WTC11 (cell line): ENCODE results near the gene FRMD4A. TPM values are rescaled to one million over a fixed set of nuclear protein-coding genes. Genes with fewer than 3 reads are reported as not detected.

Source experiments
- ATAC-seq: fragments of 200-7000 bp; cut with Tn5 transposase; 2 replicates; pipeline ENCODE4 v1.10.0; 2021; ENCODE audit warnings: mild to moderate bottlenecking, moderate library complexity
- CTCF ChIA-PET: fragments of 300-600 bp; sonication (Branson Sonifier 250); formaldehyde crosslinking; loops from one replicate; lab custom pipeline; 2021; ENCODE audit warnings: antibody characterized with exemption; lab: Charles Lee
- POLR2A ChIA-PET: fragments of 350-600 bp; sonication (Branson Sonifier 250); formaldehyde crosslinking; loops from one replicate; lab custom pipeline; 2021; ENCODE audit warnings: antibody characterized with exemption; lab: Charles Lee
- DNase-seq: peaks from one replicate; pipeline ENCODE4 v3.0.0; 2021; ENCODE audit warnings: low spot score
- H3K27ac Mint-ChIP-seq: 2 replicates; pipeline ENCODE4 v1.8.0; 2021; ENCODE audit warnings: mixed read lengths
- H3K27me3 Mint-ChIP-seq: 2 replicates; pipeline ENCODE4 v1.8.0; 2021; ENCODE audit warnings: low read depth, mild to moderate bottlenecking, moderate library complexity, mixed read lengths
- H3K36me3 Mint-ChIP-seq: 2 replicates; pipeline ENCODE4 v1.8.0; 2021; ENCODE audit warnings: mixed read lengths
- H3K4me1 Mint-ChIP-seq: 2 replicates; pipeline ENCODE4 v1.8.0; 2022; ENCODE audit warnings: mixed read lengths
- H3K4me3 Mint-ChIP-seq: 2 replicates; pipeline ENCODE4 v1.8.0; 2021; ENCODE audit warnings: mild to moderate bottlenecking, moderate library complexity, mixed read lengths
- H3K9me3 Mint-ChIP-seq: 2 replicates; pipeline ENCODE4 v1.8.0; 2021; ENCODE audit warnings: mixed read lengths
- CBFB ChIP-seq: sonication (generic); formaldehyde crosslinking; IDR thresholded peaks from 2 replicates; pipeline ENCODE4 v1.8.1; 2022; ENCODE audit warnings: mild to moderate bottlenecking, low read depth, missing genetic modification reagents
- EMX1 ChIP-seq: fragments of 250-450 bp; sonication (Bioruptor Pico); IDR thresholded peaks from 2 replicates; pipeline ENCODE4 v1.8.0; 2021; ENCODE audit warnings: mild to moderate bottlenecking
- ETV6 ChIP-seq: sonication (generic); formaldehyde crosslinking; IDR thresholded peaks from 2 replicates; pipeline ENCODE4 v1.8.1; 2022; ENCODE audit warnings: mild to moderate bottlenecking, missing genetic modification reagents
- FOXK1 ChIP-seq: sonication (generic); formaldehyde crosslinking; IDR thresholded peaks from 2 replicates; pipeline ENCODE4 v1.8.0; 2022; ENCODE audit warnings: mild to moderate bottlenecking, moderate library complexity, missing genetic modification reagents
- GRHL2 ChIP-seq: fragments of 250-450 bp; sonication (Bioruptor Pico); IDR thresholded peaks from 2 replicates; pipeline ENCODE4 v1.8.0; 2022; ENCODE audit warnings: mild to moderate bottlenecking, moderate library complexity; ENCODE audit not compliant: insufficient replicate concordance, severe bottlenecking
- GTF2I ChIP-seq: fragments of 250-450 bp; sonication (Bioruptor Pico); conservative IDR thresholded peaks from 2 replicates; pipeline ENCODE4 v1.4.0; 2021; ENCODE audit warnings: mild to moderate bottlenecking
- HMGXB4 ChIP-seq: sonication (generic); formaldehyde crosslinking; IDR thresholded peaks from 2 replicates; pipeline ENCODE4 v1.8.1; 2023; ENCODE audit warnings: mild to moderate bottlenecking, moderate library complexity, missing genetic modification reagents
- MXD4 ChIP-seq: fragments of 250-450 bp; sonication (Bioruptor Pico); IDR thresholded peaks from 2 replicates; pipeline ENCODE4 v1.8.0; 2021; ENCODE audit warnings: mild to moderate bottlenecking, moderate library complexity, borderline replicate concordance
- OVOL2 ChIP-seq: fragments of 250-450 bp; sonication (Bioruptor Pico); IDR thresholded peaks from 2 replicates; pipeline ENCODE4 v1.9.0; 2021; ENCODE audit warnings: mild to moderate bottlenecking, borderline replicate concordance
- PRRX2 ChIP-seq: fragments of 250-450 bp; sonication (Bioruptor Pico); IDR thresholded peaks from 2 replicates; pipeline ENCODE4 v1.8.0; 2021; ENCODE audit warnings: mild to moderate bottlenecking
- USF1 ChIP-seq: sonication (generic); formaldehyde crosslinking; IDR thresholded peaks from 2 replicates; pipeline ENCODE4 v1.8.0; 2022; ENCODE audit warnings: mild to moderate bottlenecking, missing genetic modification reagents
- ZNF219 ChIP-seq: sonication (generic); formaldehyde crosslinking; IDR thresholded peaks from 2 replicates; pipeline ENCODE4 v1.8.0; 2023; ENCODE audit warnings: missing genetic modification reagents, mild to moderate bottlenecking, borderline replicate concordance
- total RNA-seq: library from RNA; stranded (reverse); gene quantifications from 3 replicates; pipeline ENCODE4 v1.2.3, GENCODE V29; 2021
- TF ChIP-seq, protein P1 (sequence below): fragments of 250-450 bp; sonication (Bioruptor Pico); IDR thresholded peaks from 2 replicates; pipeline ENCODE4 v1.8.0; 2021; ENCODE audit warnings: mild to moderate bottlenecking
- TF ChIP-seq, protein P2 (sequence below): fragments of 200-600 bp; IDR thresholded peaks from 2 replicates; pipeline ENCODE4 v1.8.0; 2022; ENCODE audit warnings: antibody characterized with exemption
- TF ChIP-seq, protein P3 (sequence below): fragments of 250-450 bp; sonication (Bioruptor Pico); IDR thresholded peaks from 2 replicates; pipeline ENCODE4 v2.1.2; 2022; ENCODE audit warnings: mild to moderate bottlenecking, moderate library complexity
- TF ChIP-seq, protein P4 (sequence below): sonication (generic); formaldehyde crosslinking; IDR thresholded peaks from 2 replicates; pipeline ENCODE4 v1.8.0; 2023; ENCODE audit warnings: missing genetic modification reagents
- TF ChIP-seq, protein P5 (sequence below): sonication (generic); formaldehyde crosslinking; IDR thresholded peaks from 2 replicates; pipeline ENCODE4 v1.8.0; 2022; ENCODE audit warnings: mild to moderate bottlenecking, missing genetic modification reagents
- TF ChIP-seq, protein P6 (sequence below): sonication (generic); formaldehyde crosslinking; IDR thresholded peaks from 2 replicates; pipeline ENCODE4 v1.8.1; 2023; ENCODE audit warnings: mild to moderate bottlenecking, missing genetic modification reagents

Gene FRMD4A
- total RNA-seq, 1 experiment from 2014 or later, result 35.5 TPM

DNA sequence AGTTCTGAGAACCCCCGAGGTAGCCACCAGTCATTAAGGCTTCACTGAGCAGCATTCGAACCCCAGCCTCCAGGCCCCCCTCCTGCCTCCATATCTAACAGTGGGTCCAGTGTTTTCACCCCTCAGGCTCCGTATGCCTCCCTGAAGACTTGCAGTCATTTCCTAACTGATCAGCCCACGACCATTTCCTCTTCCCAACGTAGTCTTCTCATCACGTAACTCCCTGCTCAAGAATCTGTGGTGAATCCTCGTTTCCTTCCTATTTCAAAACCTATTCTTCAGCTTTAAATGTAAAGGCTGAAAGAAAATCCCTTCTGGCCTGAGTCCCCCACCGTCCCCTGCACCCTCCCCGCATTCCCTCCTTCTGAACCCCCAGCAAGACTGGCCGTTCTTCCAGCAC lies 21.1 kb downstream of the FRMD4A start:
- Mint-ChIP-seq H3K27ac (no peak overlapping the region; the same call in 1 of the 2 replicates), H3K4me1 (peaks cover 22% of the 10 kb centered on the region)

DNA sequence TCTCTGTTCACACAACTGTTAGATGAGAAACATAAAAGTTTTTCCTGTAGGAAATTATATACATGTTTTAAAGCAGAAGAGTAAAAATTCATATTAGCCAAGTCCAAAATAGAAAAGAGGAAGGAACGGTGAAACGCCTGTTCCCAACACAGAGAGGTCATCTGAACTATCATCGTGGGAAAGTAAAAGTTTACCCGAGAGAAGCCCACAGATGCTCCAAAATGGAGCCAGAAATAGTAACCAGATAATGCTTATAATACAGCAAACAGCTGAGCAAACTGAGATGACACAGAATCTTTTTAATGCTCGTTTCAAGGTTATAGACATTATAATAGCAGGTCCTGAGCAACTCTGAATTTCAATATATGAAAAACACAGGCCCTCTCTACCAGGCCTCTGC lies 24.5 kb downstream of the FRMD4A start:
- Mint-ChIP-seq H3K36me3 (no peaks in the 10 kb centered on the region), H3K27me3 (peaks cover 3% of the 10 kb centered on the region), H3K9me3 (peaks cover 6% of the 10 kb centered on the region), H3K4me3 (no peak overlapping the region)
- POLR2A ChIA-PET, result no interaction called here
- ATAC-seq (no peak), DNase-seq (no peak)
- TF ChIP-seq, protein P1, sequence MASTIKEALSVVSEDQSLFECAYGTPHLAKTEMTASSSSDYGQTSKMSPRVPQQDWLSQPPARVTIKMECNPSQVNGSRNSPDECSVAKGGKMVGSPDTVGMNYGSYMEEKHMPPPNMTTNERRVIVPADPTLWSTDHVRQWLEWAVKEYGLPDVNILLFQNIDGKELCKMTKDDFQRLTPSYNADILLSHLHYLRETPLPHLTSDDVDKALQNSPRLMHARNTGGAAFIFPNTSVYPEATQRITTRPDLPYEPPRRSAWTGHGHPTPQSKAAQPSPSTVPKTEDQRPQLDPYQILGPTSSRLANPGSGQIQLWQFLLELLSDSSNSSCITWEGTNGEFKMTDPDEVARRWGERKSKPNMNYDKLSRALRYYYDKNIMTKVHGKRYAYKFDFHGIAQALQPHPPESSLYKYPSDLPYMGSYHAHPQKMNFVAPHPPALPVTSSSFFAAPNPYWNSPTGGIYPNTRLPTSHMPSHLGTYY (CRISPR knock-in tag), result no peak
- TF ChIP-seq USF1 (CRISPR knock-in tag) (no peak), GTF2I (CRISPR knock-in tag) (no peak)
- TF ChIP-seq, protein P2, sequence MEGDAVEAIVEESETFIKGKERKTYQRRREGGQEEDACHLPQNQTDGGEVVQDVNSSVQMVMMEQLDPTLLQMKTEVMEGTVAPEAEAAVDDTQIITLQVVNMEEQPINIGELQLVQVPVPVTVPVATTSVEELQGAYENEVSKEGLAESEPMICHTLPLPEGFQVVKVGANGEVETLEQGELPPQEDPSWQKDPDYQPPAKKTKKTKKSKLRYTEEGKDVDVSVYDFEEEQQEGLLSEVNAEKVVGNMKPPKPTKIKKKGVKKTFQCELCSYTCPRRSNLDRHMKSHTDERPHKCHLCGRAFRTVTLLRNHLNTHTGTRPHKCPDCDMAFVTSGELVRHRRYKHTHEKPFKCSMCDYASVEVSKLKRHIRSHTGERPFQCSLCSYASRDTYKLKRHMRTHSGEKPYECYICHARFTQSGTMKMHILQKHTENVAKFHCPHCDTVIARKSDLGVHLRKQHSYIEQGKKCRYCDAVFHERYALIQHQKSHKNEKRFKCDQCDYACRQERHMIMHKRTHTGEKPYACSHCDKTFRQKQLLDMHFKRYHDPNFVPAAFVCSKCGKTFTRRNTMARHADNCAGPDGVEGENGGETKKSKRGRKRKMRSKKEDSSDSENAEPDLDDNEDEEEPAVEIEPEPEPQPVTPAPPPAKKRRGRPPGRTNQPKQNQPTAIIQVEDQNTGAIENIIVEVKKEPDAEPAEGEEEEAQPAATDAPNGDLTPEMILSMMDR, result no peak
- TF ChIP-seq, all 79 proteins: peak for 0
- CTCF ChIA-PET, result no interaction called here
- Mint-ChIP-seq H3K27ac (no peak overlapping the region), H3K4me1 (peaks cover 16% of the 10 kb centered on the region)

More for the DNA sequence above, 21.1 kb downstream of the FRMD4A start:
- CTCF ChIA-PET, result interaction anchor here (0.6 to 2.2 kb wide), 3 partner anchors 109 to 594 kb away, joined by 4 to 15 read pairs (median 5); no protein-coding TSS in a partner anchor
- TF ChIP-seq, protein P3, sequence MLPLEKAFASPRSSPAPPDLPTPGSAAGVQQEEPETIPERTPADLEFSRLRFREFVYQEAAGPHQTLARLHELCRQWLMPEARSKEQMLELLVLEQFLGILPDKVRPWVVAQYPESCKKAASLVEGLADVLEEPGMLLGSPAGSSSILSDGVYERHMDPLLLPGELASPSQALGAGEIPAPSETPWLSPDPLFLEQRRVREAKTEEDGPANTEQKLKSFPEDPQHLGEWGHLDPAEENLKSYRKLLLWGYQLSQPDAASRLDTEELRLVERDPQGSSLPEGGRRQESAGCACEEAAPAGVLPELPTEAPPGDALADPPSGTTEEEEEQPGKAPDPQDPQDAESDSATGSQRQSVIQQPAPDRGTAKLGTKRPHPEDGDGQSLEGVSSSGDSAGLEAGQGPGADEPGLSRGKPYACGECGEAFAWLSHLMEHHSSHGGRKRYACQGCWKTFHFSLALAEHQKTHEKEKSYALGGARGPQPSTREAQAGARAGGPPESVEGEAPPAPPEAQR (CRISPR knock-in tag), result no peak
- TF ChIP-seq OVOL2 (CRISPR knock-in tag), result no peak
- no peak for TF ChIP-seq GRHL2
- TF ChIP-seq, protein P4, sequence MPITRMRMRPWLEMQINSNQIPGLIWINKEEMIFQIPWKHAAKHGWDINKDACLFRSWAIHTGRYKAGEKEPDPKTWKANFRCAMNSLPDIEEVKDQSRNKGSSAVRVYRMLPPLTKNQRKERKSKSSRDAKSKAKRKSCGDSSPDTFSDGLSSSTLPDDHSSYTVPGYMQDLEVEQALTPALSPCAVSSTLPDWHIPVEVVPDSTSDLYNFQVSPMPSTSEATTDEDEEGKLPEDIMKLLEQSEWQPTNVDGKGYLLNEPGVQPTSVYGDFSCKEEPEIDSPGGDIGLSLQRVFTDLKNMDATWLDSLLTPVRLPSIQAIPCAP (CRISPR knock-in tag), result no peak
- TF ChIP-seq PRRX2 (CRISPR knock-in tag), result no peak
- TF ChIP-seq, protein P5, sequence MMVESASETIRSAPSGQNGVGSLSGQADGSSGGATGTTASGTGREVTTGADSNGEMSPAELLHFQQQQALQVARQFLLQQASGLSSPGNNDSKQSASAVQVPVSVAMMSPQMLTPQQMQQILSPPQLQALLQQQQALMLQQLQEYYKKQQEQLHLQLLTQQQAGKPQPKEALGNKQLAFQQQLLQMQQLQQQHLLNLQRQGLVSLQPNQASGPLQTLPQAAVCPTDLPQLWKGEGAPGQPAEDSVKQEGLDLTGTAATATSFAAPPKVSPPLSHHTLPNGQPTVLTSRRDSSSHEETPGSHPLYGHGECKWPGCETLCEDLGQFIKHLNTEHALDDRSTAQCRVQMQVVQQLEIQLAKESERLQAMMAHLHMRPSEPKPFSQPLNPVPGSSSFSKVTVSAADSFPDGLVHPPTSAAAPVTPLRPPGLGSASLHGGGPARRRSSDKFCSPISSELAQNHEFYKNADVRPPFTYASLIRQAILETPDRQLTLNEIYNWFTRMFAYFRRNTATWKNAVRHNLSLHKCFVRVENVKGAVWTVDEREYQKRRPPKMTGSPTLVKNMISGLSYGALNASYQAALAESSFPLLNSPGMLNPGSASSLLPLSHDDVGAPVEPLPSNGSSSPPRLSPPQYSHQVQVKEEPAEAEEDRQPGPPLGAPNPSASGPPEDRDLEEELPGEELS (CRISPR knock-in tag), result no peak
- TF ChIP-seq HMGXB4, result no peak
- no peak for TF ChIP-seq MXD4 (CRISPR knock-in tag)
- TF ChIP-seq FOXK1 (CRISPR knock-in tag), result no peak
- TF ChIP-seq ETV6 (CRISPR knock-in tag), result no peak
- TF ChIP-seq, protein P6, sequence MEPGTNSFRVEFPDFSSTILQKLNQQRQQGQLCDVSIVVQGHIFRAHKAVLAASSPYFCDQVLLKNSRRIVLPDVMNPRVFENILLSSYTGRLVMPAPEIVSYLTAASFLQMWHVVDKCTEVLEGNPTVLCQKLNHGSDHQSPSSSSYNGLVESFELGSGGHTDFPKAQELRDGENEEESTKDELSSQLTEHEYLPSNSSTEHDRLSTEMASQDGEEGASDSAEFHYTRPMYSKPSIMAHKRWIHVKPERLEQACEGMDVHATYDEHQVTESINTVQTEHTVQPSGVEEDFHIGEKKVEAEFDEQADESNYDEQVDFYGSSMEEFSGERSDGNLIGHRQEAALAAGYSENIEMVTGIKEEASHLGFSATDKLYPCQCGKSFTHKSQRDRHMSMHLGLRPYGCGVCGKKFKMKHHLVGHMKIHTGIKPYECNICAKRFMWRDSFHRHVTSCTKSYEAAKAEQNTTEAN (CRISPR knock-in tag), result no peak
- no peak for TF ChIP-seq CBFB (CRISPR knock-in tag)
- TF ChIP-seq EMX1, result no peak
- no peak for TF ChIP-seq ZNF219 (CRISPR knock-in tag)
- TF ChIP-seq, all 79 proteins: peak for 0
- H3K4me3 Mint-ChIP-seq, result no peak overlapping the region
- POLR2A ChIA-PET, result no interaction called here
- DNase-seq (no peak), ATAC-seq (no peak)
- H3K9me3 Mint-ChIP-seq, result peaks cover 6% of the 10 kb centered on the region
- H3K27me3 Mint-ChIP-seq, result peaks cover 4% of the 10 kb centered on the region
- no peaks in the 10 kb centered on the region for H3K36me3 Mint-ChIP-seq
